HK-2 (cell line): ENCODE measurements around the gene NKX6-2.
"Not testable (repeated sequence)": the region's sequence is repeated elsewhere in the genome, so short reads cannot be mapped to it uniquely, and the experiment has no call there.

Experiments
- DNase-seq: peaks from one replicate; pipeline ENCODE4 v3.0.0-alpha.2; 2018; ENCODE audit not compliant: unreplicated experiment

Gene NKX6-2

GRCh38 chr10:132797986-132798385, 12.0 kb upstream of the NKX6-2 start:
- not testable (repeated sequence) for DNase-seq

GRCh38 chr10:132796846-132797245, 10.9 kb upstream of the NKX6-2 start:
- DNase-seq: no peak

DNA sequence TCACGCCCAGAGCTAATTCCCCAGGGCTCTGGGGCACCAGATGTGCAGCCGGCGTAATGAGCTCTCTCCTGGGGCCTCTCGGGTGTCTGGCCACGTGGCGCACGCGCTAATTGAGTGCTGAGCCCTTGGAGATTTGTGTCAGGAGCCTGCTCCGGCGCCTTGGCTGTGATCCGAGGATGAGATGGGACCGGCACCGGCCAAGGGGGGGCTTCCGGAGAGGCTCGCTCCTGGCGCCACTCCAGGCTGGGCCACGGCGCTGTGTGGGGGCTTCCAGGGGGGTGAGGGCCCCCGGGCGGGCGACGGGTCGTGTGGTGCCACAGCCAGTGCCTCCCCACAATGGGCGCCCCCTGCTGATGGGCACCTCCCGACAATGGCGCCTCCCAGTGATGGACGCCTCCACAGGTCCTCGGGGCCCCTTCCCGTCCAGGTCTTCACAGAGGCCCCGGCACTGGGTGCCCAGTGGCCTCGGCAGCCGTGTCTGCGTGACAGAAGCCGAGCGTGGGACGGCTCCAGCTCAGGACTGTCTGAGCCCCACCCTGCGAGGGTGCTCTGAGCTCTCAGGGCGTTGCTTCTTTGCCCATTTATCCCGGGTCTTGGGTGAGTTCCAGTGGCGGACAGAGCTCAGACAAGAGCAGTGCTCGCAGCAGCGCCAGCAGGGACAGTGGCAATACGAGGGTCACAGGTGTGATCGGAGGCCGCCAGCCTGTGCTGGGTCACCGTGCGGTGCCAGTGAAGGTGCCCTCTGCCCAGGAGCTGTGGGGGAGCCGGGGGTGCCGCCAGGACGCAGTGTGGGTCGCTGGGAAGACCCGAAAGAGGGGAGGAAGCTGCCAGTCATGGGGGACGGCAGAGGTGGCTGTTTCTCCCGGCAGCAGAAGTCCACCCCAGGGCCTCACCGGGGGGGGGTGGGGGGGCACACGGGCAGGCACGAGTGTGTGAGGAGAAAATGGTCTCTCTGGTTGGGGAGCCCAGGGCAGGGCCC, 8.2 kb upstream of the NKX6-2 start:
- no peak for DNase-seq

DNA sequence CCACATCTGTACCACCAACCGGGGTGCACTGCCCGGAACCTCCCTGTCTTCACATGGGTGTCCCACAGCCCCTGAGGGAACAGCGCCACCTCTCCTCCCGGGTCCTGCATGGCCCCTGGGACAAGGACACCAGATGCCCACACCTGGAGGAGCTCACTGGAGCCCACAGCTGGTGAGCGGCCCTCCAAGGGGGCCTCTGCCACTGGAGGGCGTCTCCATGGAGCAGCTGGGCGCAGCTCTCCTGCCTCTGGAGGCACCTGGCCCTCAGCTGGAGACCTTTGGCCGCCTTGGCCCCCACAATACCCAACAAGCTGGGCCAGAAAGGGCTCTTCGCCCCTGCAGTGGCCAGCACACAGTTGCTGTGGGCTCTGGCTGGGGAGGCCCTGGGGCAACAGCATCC, 7.3 kb upstream of the NKX6-2 start:
- DNase-seq: no peak

- DNase-seq: no peak
These were observed 6.8 kb upstream of the NKX6-2 start for GRCh38 chr10:132792796-132793195.

DNA sequence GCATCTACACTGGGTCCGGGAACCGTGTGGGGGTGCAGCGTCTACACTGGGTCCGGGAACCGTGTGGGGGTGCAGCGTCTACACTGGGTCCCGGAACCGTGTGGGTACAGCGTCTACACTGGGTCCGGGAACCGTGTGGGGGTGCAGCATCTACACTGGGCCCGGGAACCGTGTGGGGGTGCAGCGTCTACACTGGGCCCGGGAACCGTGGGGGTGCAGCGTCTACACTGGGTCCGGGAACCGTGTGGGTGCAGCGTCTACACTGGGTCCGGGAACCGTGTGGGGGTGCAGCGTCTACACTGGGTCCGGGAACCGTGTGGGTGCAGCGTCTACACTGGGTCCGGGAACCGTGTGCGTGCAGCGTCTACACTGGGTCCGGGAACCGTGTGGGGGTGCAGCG, 6.2 kb upstream of the NKX6-2 start:
- not testable (repeated sequence) for DNase-seq

DNA sequence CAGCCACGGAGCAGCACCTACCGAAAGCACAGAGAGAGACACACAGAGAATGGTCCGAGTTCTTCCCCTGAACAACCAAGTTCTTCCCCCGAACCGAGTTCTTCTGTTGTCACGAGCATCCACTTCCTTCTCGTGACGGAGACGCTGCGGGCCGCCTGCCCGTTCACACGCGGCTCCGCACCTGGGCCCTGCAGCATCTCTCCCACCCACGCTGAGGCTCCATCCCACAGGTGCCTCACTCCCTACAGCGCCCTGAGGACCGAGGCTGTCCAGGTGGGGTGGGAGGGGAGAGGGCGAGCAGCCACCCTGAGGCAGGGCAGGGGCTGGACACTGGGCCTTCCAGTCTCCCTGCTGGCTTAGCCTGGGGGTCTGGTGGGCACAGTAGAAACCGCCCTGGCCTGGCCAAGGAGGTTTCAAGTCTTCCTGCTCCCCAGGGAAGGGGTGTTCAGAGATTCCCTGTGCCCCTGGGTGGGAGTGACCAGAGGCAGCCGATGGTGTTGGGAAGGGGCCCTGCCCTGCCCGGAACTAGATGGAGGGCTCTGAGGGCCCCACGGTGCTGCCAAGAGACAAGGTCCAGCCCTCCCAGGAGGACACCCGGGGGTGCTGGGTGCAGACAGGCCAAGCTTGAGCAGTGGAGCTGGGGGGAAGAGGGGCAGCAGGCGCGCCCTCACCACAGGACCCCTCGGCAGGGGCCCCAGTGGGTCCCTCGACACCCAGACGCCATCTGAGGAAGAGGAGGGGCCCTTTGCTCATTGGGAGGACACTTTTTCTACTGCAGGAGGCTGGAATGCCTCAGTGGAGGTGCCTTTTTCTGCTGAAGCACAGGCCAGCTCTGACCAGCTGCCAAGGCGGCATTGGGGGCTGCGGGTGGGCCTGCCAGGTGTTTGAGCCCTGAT, 5.2 kb upstream of the NKX6-2 start:
- no peak for DNase-seq

GRCh38 chr10:132790470-132790869, 4.5 kb upstream of the NKX6-2 start:
- no peak for DNase-seq

GRCh38 chr10:132789659-132790148, 3.8 kb upstream of the NKX6-2 start:
- no peak for DNase-seq

GRCh38 chr10:132788831-132789219, 2.9 kb upstream of the NKX6-2 start:
- no peak for DNase-seq

DNA sequence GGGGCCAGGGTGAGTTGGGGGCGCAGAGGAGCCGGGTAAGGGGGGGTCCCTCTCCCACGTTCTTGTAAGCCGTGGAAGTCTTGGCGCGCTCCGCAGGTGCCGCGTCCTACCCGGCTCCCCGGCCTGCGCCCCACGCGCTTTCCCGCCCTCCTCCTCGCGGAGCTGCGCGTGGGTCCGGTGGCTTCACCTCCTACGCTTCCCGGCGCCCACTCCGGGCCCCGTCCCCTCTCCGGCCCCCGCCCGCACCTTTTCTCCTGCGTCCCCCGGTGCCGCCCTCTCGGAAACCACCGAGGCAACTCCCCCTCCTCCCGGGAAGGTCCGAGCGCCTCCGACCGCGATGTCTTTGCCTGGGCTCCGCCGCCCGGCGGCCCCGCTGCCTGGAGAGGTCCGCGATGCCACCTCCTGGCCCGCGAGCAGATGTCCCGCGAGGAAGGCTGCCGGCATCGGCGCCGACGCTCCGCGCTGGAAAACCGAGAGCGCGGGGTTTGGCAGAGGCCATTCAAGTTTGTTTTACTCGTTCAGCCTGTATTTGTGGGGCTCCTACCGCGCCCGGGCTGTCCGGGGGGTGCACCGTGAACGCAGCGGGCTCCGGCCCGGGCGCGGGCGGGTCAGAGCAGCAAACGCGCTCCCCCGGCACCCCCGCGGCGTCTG, 2.4 kb upstream of the NKX6-2 start:
- no peak for DNase-seq

DNA sequence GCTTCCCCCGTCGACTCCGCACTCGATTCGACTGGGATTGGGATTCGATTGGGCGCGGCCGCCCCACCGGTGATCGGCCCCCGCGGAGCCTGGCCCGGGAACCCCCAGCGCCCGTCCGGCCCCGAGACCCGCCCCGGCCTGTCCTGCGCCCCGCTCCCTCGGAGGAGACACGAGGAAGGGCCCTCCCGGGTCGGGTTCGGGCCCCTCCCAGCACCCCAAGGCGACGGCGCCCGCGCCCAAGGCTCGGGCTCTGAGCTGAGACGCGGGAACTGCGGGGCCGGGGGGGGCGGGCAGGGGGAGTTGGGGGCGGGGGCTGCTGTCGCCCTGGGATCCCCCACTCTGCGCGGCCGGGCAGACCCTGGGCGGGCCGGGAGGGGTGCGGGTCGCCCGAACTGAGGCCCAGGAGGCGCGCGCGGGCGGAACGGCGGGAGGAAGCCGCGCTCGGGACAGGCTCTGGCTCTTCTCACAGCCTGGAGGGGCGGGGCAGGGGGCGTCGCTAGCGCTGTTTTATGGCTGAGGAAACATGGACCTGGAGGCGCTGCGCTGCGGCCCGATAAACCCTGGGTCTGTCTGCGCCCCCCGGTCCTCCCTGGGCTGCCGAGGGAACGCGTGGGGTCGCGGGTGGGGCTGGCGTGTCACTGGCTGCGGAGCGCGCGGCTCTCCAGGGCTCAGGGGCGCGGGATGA, 1.7 kb upstream of the NKX6-2 start:
- no peak for DNase-seq

DNA sequence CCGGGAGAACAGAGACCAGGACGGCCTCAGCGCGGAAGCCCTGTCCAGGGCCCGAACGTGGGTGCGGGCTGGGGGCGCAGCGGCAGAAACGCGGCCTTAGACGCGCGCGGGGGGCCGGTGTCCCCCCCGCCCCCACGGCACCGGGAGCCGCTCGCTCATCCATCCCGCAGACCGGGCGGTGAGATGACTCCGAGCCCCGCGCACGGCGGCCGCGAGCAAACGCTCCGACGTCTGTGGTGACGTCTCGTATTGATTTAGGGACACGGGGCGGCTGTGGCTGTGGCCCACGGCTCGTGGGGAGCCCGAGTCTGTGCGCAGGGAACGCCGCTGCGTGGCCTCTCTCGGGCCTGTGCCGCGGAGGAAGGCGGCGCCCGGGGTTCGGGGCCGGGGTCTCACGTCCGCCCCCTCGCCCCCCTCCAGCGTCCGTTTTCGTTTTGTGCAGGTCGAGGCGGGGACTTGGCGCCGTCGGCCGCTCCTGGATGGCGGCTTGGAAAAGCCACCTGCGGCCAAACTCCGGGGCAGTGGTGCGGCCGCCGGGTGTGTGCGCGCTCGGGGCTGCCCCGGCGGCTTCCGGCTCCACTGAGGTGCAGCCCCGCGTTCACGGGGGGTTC, 1.0 kb upstream of the NKX6-2 start:
- no peak for DNase-seq

DNA sequence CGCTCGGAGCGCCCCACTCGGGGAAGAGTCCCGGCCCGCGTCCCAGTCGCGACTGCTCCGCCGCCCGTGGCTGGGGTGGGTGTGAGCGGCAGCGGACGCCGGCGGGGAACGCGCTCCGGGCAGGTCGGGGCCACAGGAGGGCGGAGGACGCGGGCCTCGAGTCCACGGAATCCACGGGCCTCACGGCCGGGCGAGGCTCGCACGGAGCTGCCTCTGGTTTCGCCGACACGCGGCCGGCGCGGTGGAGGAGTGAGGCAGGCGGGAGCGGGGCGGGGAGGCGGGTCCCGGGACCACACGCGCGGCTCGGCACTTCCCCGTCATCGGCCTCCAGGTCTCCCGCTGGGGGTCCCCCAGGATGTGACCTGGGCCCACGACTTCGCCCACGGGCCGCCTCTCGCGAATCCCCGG, 533 bp upstream of the NKX6-2 start:
- DNase-seq: no peak

- DNase-seq: no peak
These were observed 853 bp downstream of the NKX6-2 start for GRCh38 chr10:132784866-132785722.

GRCh38 chr10:132783940-132784865, 1.7 kb downstream of the NKX6-2 start:
- no peak for DNase-seq

- DNase-seq: no peak
These were observed 2.6 kb downstream of the NKX6-2 start for GRCh38 chr10:132783165-132783939.

DNA sequence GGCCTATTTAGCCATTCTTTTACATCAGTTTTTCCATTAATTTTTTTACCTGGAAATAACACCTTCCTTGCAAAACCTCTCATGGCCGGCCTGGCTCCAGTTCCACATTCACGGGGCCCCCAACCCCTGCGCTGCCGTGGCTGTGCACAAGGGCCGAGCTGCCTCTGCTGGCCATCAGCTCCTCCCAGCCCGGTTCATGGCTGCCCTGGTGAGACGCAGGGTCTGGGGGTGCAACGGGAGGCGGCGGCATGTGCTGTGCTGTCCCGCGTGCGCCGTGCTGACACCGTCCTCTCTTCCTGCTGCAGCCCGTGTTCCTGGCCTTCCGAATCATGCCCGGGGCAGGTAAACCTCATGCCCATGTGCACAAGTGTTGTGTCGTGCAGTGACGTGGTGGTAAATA, 4.4 kb downstream of the NKX6-2 start:
- no peak for DNase-seq
